Gastrocnemius medialis (tissue), 4 donors: ENCODE results near the gene DGKZ. TPM values are rescaled to one million over a fixed set of nuclear protein-coding genes. Genes with fewer than 3 reads are reported as not detected.

Source experiments
- ATAC-seq, 2 donors: fragments of 150-250 bp; one replicate each; pipeline ENCODE4 v1.9.1; 2016
- DNase-seq, 2 donors: peaks; one replicate each; pipeline ENCODE4 v3.0.0-alpha.2; 2019
- H3K27ac ChIP-seq, 4 donors: fragments of 200-600 bp; sonication (generic); 1 replicate in 1 of 4; 2 replicates in 3 of 4; pipeline ENCODE4 v1.5.1; 2016 to 2018; ENCODE audit warnings: mild to moderate bottlenecking in 2 of 4, moderate library complexity in 1 of 4
- H3K27me3 ChIP-seq, 3 donors: fragments of 200-600 bp; sonication (generic) in 2 of 3; 1 replicate in 1 of 3; 2 replicates in 2 of 3; pipeline versions ENCODE4 v1.5.1 to v1.6.0; 2016 to 2019; ENCODE audit warnings: mild to moderate bottlenecking in 1 of 3, moderate library complexity in 1 of 3
- H3K36me3 ChIP-seq, 2 donors: fragments of 200-600 bp; sonication (generic) in 1 of 2; one replicate each; pipeline ENCODE4 v1.5.1; 2017 to 2018
- H3K4me1 ChIP-seq, 2 donors: fragments of 200-600 bp; sonication (generic) in 1 of 2; one replicate each; pipeline ENCODE4 v1.5.1; 2016 to 2017; ENCODE audit warnings: mild to moderate bottlenecking in 2 of 2
- H3K4me3 ChIP-seq, 4 donors: fragments of 200-600 bp; sonication (generic) in 3 of 4; 1 replicate in 1 of 4; 2 replicates in 3 of 4; pipeline ENCODE4 v1.5.1; 2016 to 2019; ENCODE audit warnings: mild to moderate bottlenecking in 2 of 4
- H3K9me3 ChIP-seq, 3 donors: fragments of 200-600 bp; sonication (generic) in 2 of 3; 1 replicate in 1 of 3; 2 replicates in 2 of 3; pipeline ENCODE4 v1.5.1; 2016 to 2019
- POLR2A ChIP-seq, 2 donors: fragments of 450-650 bp; IDR thresholded peaks; one replicate each; pipeline ENCODE4 v1.6.1; 2017; ENCODE audit warnings: antibody characterized with exemption in 2 of 2, mild to moderate bottlenecking in 2 of 2, moderate library complexity in 2 of 2
- in situ Hi-C, 4 donors: fragments of 200-750 bp; cut with MboI; loops; one replicate each; pipeline versions ENCODE4 v1.15.0 to v1.8.0; 2017; ENCODE audit warnings: low sequenced_read_pairs in 4 of 4
- intact Hi-C: fragments of 100-400 bp; cut with DNase I; formaldehyde crosslinking; loops from one replicate; pipeline ENCODE4 v1.15.1; 2023; ENCODE audit warnings: low total_unique reads
- total RNA-seq, 4 donors: library from RNA; depleted of rRNA; stranded (reverse); fragments of >200 nt; gene quantifications; one replicate each; pipeline versions ENCODE4 v1.1.0 to v1.2.3, GENCODE V29; 2016
- TF ChIP-seq, protein P1 (sequence below), 5 experiments: fragments of 450-650 bp in 3 of 5; fragments of 200-600 bp in 2 of 5; sonication (generic) in 2 of 5; IDR thresholded peaks in 4 of 5; conservative IDR thresholded peaks in 1 of 5; 1 replicate in 4 of 5; 2 replicates in 1 of 5; pipeline ENCODE4 v1.5.1; 2016 to 2019; ENCODE audit warnings: antibody characterized with exemption in 5 of 5, mild to moderate bottlenecking in 3 of 5, moderate library complexity in 3 of 5

The DGKZ gene
- total RNA-seq, 4 donors from 2014 or later: 127 to 155 (median 131) TPM

DNA sequence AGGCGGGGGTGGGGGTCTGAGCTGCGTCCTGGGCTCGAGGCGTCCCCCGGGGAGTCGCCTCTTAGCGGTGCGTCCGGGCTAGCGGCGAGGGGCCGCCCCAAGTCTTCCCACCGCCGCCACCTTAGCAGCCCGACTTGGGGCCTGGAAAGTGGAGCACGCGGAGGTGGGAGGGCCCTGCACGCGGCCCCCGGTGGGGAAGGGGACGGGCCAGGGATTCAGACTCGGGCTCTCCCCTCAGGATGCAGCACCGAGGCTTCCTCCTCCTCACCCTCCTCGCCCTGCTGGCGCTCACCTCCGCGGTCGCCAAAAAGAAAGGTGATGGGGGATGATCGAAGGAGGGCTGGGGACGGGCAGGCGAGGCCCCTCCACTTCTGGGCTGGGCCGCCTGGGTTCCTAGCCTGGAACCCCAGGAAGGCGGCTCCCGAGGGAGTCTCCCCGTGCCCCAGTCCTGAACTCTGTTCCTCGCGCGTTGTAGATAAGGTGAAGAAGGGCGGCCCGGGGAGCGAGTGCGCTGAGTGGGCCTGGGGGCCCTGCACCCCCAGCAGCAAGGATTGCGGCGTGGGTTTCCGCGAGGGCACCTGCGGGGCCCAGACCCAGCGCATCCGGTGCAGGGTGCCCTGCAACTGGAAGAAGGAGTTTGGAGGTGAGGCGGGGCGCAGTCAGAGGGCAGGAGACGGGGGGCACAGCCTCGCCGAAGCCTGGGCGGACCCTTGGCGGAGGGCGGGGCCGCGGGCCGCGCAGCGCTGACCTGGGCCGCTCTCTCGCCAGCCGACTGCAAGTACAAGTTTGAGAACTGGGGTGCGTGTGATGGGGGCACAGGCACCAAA lies 34.8 kb downstream of the DGKZ start:
- intact Hi-C loops (no loop called here), in situ Hi-C loops (no loop called here)
- ATAC-seq (no peak), DNase-seq (peak in 1 of 2 donors; percentile 26)
- peaks cover 6 to 19% of the 10 kb centered on the region in 2 donors for H3K4me1 ChIP-seq
- TF ChIP-seq, protein P1, sequence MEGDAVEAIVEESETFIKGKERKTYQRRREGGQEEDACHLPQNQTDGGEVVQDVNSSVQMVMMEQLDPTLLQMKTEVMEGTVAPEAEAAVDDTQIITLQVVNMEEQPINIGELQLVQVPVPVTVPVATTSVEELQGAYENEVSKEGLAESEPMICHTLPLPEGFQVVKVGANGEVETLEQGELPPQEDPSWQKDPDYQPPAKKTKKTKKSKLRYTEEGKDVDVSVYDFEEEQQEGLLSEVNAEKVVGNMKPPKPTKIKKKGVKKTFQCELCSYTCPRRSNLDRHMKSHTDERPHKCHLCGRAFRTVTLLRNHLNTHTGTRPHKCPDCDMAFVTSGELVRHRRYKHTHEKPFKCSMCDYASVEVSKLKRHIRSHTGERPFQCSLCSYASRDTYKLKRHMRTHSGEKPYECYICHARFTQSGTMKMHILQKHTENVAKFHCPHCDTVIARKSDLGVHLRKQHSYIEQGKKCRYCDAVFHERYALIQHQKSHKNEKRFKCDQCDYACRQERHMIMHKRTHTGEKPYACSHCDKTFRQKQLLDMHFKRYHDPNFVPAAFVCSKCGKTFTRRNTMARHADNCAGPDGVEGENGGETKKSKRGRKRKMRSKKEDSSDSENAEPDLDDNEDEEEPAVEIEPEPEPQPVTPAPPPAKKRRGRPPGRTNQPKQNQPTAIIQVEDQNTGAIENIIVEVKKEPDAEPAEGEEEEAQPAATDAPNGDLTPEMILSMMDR (IDR thresholded peaks at IDR 0.05 in 4 of 5, conservative IDR thresholded peaks at IDR 0.05 in 1 of 5): no peak
- TF ChIP-seq POLR2A (IDR thresholded peaks at IDR 0.05): no peak
- peak overlapping the region; percentile 56 to 76 (median 58) for H3K4me3 ChIP-seq
- peaks cover 0 to 23% (median 7%) of the 10 kb centered on the region in 3 donors for H3K27me3 ChIP-seq
- H3K9me3 ChIP-seq: no peaks in the 10 kb centered on the region
- peaks cover 0 to 16% of the 10 kb centered on the region in 2 donors for H3K36me3 ChIP-seq
- no peak overlapping the region for H3K27ac ChIP-seq

GRCh38 chr11:46382646-46383403 lies 35.6 kb downstream of the DGKZ start:
- Histone ChIP-seq H3K4me3 (no peak overlapping the region), H3K9me3 (no peaks in the 10 kb centered on the region), H3K27ac (no peak overlapping the region), H3K36me3 (peaks cover 0 to 8% of the 10 kb centered on the region in 2 donors), H3K4me1 (peaks cover 6 to 19% of the 10 kb centered on the region in 2 donors), H3K27me3 (peaks cover 2 to 28% (median 8%) of the 10 kb centered on the region in 3 donors)
- TF ChIP-seq, protein P1 (IDR thresholded peaks at IDR 0.05 in 4 of 5, conservative IDR thresholded peaks at IDR 0.05 in 1 of 5): peak in 4 of 5 experiments; percentile 36 to 60 (median 50)
- no peak for TF ChIP-seq POLR2A (IDR thresholded peaks at IDR 0.05)
- DNase-seq (no peak), ATAC-seq (no peak)
- intact Hi-C loops (no loop called here), in situ Hi-C loops (no loop called here)

- H3K27me3 ChIP-seq: peaks cover 5 to 29% (median 14%) of the 10 kb centered on the region in 3 donors
Measured at GRCh38 chr11:46383404-46383758, 36.1 kb downstream of the DGKZ start.

DNA sequence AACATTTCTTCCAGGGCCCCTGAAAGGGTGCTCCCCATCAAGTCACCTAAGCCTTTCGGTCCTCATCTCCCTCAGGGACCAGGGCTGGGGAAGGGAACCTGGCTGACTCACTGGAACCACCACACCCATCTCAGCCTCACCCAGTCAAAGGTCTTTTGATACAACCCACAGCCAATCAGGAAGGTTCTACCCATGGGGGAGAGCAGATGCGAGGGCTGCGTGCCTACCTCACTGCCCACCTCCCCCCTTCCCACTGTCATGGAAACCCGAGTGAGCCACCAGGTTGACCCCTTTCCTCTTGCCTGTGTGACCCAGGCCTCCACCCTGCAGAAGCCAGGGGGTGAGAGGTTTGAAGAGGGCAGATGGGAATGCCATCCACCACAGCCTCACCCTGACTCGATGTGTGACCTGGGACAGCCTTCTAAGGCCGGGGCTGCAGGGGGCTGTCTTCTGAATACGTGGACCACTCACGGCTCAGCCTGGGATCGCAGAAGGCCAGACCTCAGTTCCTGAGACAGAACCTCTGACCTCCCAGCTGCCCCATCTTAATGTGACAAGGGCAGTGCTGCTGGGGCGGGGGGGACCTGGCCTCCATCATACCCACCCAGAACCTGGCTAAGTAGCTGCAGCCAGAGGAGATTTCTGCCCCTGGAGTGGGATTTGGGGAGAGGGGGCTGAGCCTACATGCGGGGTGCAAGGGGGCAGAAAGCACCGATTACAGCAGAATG lies 36.9 kb downstream of the DGKZ start:
- no peak for DNase-seq
- intact Hi-C loops (no loop called here), in situ Hi-C loops (no loop called here)
- no peak for ATAC-seq
- peaks cover 10 to 37% (median 21%) of the 10 kb centered on the region in 3 donors for H3K27me3 ChIP-seq
- no peak overlapping the region for H3K27ac ChIP-seq
- no peak for TF ChIP-seq POLR2A (IDR thresholded peaks at IDR 0.05)
- TF ChIP-seq, protein P1 (IDR thresholded peaks at IDR 0.05 in 4 of 5, conservative IDR thresholded peaks at IDR 0.05 in 1 of 5): no peak
- peaks cover 8 to 20% of the 10 kb centered on the region in 2 donors for H3K4me1 ChIP-seq
- H3K4me3 ChIP-seq: no peak overlapping the region
- H3K9me3 ChIP-seq: no peaks in the 10 kb centered on the region
- no peaks in the 10 kb centered on the region for H3K36me3 ChIP-seq

More at GRCh38 chr11:46383404-46383758, 36.1 kb downstream of the DGKZ start:
- intact Hi-C loops: no loop called here
- no peak for TF ChIP-seq POLR2A (IDR thresholded peaks at IDR 0.05)
- TF ChIP-seq, protein P1 (IDR thresholded peaks at IDR 0.05 in 4 of 5, conservative IDR thresholded peaks at IDR 0.05 in 1 of 5): peak in 1 of 5 experiments; percentile 19
- no peak for ATAC-seq
- in situ Hi-C loops: no loop called here
- peak in 1 of 2 donors; percentile 16 for DNase-seq
- no peaks in the 10 kb centered on the region for H3K9me3 ChIP-seq
- H3K27ac ChIP-seq: no peak overlapping the region
- H3K4me3 ChIP-seq: no peak overlapping the region
- peaks cover 0 to 3% of the 10 kb centered on the region in 2 donors for H3K36me3 ChIP-seq
- peaks cover 6 to 19% of the 10 kb centered on the region in 2 donors for H3K4me1 ChIP-seq
